HG02623 (cell line): Measurements from ENCODE around the gene TMUB2.
A peak's percentile ranks its signal among the peaks of the same experiment; 100 is the strongest.
"Not testable (repeated sequence)": the region's sequence is repeated elsewhere in the genome, so short reads cannot be mapped to it uniquely, and the experiment has no call there.

ENCODE experiments used
- ATAC-seq: cut with Tn5 transposase; IDR thresholded peaks from one replicate; pipeline ENCODE4 v1.9.1; 2021; ENCODE audit warnings: moderate library complexity; ENCODE audit not compliant: unreplicated experiment

Gene TMUB2

DNA sequence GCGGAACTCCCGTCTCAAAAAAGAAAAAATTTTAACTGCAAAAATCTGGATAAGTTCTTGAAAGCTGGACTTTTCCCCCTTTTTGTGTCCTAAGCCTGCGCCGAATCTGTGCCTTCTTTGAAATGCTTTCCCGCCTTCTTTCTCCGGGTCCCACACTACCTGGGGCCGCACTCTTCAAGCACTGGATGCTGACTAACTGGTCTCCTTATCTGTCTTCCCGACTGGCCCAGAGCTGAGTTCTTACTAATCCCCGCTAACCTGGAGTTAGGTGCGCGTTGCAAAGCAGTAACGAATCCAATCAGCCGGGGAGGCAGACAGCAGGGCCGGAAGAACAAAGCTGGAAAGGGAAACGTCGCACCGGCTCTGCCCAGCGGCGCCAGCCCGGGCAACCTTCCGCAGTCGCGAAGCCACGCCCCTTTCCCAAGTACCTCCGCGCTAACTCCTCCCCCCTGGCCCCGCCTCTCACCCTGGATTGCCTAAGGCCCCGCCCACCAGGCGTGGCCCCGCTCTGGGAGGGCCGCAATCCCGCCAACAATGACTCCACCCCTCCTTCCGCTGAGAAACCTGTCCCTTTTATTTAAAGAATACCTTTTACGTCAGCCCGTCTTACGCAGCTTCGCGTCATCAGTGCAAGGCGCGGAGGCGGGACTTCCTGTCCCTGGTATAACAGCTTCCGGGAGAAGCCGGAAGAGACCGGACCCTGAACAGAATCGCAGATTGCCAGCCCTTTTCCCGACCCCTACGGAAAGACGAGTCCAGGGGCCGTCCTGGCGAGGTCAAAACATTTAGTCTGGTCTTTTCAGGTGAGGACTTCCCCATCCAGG, at the start of gene TMUB2:
Gene TMUB2, plus strand, starts transcription at position 666 of the 824 bp plus-strand sequence. CDS start 737 bp downstream, outside the sequence.
- peak; percentile 82 for ATAC-seq

DNA sequence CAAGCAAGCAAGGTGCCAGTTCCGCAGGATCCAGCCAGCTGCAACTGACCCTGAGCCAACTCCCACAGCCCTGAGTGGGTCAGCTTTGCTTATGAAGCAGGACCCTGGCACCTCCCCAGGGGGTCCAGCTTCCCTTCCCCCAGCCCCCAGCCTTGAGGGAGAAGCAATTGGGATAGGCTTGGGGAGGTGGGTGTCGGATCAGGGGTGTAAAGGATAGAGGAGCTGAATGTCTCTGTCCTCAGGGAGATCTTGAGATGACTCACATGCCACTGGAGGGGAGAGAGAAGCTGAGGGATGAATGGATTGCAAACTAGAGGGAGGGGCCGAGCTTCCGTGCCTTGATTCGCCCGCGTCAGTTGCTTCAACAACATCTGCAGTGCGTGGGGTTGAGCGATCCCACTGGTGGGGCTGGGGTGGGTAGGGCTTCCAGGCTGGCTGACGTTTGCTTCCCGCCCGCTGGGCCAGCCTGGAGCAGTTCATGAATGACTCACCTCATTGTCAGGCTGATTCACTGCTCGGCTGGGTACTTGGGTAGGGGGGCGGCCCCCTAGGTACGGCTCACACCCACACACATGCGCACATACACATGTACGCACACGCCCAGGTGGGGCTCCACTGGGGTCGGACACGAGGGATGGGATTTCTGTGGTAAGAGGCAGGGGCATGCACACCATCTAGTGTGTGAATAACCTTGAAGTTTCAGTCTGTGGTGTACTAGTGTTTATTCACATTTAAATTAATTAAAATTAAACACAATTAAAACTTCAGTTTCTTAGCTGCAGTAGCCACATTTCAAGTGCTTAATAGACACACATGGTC, 48.7 kb upstream of the TMUB2 start:
- no peak for ATAC-seq

DNA sequence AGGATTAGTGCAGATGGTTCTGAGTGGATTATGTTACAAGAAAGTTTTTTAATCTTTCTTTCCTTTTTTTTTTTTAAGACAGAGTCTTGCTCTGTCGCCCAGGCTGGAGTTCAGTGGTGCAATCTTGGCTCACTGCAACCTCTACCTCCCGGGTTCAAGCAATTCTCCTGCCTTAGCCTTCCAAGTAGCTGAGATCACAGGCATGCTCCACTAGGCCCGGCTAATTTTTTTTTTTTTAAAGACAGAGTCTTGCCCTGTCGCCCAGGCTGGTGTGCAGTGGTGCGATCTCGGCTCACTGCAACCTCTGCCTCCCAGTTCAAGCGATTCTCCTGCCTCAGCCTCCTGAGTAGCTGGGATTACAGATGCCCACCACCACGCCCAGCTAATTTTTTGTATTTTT, 42.9 kb upstream of the TMUB2 start:
- ATAC-seq, result not testable (repeated sequence)

DNA sequence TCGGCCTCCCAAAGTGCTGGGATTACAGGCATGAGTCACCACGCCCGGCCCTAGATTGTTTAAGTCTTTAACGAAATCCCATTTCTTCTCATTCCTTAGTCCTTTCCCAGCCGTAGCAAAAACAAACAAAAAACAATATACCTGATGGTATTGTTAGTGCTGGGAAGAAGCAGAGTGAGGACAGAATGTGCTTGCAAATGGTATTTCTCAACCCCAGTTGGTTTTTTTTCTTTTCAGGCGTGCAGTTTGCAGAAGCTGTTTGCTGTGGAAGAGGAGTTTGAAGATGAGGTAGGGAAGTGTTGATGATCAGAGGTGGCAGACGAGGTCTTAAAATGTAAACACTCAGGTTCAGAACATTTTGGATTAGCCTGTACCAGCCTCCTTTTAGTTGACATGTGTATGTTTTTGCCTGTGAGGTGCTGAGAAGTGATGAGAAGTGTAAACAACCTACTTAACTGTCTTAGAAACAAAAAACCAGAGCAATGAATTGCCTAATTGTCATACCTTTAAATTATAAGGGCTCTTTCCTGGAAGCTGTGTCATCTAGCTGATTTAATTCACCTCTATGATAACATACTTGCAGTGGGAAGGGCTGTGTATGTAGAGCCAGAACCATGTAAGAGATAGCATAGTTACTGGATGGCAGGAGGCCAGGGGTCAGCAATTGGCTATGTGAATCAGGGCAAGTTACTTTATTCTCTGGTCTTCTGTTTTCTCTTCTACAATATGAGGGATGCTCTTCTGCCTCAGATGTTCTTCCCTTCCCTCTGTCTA, 41.6 kb upstream of the TMUB2 start:
- no peak for ATAC-seq

DNA sequence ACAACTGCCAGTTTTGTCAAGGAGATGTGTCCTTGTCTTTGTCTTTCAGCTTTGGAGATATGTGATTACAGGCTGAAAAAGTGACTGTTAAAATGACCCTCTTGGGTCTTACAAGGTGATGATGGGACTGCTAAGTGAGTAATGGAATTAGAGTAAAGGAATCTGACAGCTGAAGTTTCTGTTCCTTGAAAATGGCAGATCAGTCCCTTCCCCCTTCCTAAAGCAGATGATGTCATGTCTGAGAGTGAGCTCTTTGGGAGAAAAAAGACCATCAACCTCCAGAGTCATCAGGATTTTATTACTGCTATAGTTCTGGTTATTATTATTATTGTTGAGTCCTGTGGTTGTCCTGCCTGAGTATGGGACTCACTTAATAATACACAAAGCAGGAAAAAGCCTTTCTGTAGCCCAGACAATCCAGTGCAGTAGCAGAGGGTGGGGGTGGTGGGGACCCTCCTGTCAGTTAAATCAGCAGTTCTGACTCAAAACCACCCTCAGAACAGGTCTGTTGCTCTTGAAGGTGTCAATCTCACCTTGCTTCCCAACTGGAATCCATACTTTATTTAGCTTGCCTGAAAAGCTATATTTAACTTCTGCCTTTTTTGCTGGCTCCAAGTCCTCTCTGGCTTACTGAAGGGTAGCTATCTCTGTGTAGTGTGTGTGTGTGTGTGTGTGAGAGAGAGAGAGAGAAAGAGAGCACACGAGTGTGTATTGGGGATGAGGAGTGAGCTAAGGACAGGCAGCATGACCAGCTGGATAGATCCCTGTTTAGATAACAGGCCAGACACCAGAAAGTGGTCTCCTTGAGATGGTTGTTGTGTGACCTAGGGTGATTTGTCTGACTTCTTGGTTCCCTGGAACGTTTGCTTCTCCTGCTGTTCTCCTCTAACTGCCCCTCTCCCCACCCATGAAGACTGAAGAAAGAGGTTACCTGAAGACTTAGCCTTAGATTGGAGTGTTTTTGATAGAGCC, 40.1 kb upstream of the TMUB2 start:
- ATAC-seq, result no peak

DNA sequence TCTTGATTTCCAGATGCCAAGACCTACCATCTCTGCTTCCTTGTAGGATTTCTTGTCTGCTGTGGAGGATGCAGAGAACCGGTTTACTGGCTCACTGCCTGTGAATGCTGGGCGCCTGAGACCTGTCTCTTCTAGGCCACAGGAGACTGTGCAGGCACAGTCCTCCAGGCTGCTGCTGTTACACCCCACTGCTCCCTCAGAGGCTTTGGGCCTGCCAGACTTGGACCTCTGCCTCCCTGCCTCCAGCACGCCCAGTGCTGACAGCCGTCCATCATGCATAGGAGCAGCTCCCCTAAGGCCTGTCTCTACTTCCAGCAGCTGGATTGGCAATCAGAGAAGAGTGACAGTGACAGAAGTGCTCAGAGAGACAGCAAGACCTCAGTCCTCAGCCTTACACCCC, 39.0 kb upstream of the TMUB2 start:
- ATAC-seq, result no peak

DNA sequence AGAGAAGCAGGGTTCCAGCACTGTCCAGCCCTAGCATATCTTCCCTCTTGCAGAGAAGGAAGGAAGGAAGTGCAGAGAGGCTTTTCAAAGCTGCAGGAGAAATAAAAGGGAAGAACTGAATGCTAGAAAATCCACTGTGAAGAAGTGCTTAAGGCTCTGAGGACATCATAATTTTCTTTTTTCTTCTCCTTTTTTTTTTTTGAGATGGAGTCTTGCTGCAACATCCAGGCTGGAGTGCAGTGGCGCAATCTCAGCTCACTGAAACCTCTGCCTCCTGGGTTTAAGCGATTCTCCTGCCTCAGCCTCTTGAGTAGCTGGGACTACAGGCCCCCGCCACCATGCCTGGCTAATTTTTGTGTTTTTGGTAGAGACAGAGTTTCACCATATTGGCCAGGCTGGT, 37.7 kb upstream of the TMUB2 start:
- not testable (repeated sequence) for ATAC-seq

DNA sequence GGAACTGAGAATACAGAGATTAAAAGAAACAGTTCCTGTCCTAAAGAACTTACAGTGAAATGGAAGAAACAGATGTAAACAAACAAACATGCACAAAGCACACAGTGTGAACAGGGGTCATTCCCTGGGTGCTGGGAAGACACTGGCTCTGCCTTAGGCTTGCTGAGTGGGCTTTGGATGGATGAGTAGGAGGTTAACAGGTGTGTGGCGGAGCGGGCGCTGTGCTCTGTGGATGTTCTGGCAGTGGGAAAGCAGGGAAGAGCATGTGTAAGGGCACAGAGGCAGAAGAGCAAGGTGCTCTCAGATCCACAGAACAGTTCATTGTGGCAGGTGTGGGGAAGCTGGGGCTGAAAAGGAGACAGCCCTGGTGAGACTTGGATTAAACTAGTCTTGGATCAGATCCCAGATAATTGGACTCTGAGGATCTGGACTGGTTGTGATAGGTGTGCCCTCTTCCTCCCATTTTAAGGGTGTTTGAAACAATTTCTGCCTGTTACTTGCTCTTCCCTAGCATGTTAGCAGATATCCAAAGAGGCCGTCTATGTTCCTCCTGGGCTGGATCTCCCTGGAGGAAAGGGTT, 36.9 kb upstream of the TMUB2 start:
- ATAC-seq, result no peak

DNA sequence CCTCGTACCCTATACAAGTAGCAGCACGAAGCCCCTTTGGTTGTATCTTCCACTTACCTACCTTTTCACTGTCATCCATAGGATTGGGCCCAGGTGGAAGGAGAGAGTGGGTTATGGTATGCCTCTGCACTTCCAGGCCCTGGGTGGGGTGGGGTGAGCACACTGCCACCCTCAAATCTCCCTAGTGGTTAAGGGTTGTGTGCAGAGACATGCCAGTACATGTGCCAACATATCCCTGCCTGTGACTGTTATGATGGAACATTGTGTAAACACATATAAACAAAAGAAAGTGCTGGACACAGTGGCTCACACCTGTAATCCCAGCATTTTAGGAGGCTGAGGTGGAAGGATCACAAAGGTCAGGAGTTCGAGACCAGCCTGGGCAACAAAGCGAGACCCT, 33.9 kb upstream of the TMUB2 start:
- no peak for ATAC-seq

DNA sequence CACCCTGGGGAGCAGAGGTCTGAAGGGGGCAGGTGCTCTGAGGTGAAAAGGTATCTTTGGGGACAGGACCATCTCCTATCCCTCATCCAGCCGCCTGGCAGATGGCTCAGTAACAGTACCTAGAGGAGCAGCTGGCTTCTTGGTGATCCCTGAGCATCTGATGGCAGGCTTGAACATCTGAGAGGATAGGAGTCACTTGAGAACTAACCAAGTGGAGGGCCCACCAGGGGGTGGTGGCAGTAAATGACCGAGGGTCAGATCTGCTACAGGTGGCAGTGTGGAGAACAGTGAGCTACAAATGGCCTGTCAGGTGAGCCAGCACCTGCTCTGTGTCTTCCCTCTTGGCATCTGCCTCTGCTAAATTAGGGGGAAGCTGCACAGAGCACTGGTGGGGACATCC, 31.3 kb upstream of the TMUB2 start:
- no peak for ATAC-seq

DNA sequence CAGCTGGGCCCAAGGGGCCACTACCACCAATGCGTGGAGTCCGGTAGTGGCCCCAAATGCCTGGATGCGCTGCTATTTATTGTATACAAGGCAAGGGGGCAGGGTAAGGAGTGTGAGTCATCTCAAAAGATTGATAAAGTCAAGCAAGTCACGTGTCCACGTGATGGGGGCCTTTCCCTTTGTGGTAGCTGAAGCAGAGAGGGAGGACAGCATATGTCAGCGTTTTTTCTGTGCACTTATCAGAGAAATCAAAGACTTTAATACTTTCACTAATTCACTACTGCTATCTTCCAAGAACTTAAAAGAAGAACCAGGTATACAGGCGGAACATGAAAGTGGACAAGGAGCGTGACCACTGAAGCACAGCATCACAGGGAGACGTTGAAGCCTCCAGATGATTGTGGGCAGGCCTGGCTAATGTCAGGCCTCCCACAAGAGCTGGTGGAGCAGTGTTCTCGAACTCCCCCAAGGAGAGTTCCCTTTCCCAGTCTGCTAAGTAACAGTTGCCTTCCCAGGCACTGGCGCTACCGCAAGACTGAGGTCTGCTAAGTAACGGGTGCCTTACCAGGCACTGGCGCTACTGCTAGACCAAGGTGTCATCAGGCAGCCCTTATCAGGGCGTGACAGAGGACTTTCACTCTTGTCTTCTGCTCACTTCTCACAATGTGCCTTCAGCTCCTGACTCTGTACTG, 27.1 kb upstream of the TMUB2 start:
- no peak for ATAC-seq

DNA sequence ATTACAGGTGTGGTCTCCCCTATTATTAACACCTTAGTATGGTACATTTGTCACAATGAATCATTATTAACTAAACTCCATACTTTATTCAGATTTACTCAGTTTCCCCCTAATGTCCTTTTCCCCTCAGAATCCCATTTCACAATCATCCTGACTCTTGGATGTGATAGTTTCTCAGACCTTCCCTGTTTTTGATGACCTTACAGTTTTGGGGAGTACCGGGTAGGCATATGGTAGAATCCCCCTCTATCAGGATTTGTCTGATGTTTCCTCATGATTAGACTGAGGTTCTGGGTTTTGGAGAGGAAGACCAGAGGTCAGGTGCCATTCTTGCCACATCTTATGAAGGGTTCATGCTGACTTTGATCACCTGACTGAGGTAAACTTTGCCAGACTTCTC, 22.3 kb upstream of the TMUB2 start:
- no peak for ATAC-seq

DNA sequence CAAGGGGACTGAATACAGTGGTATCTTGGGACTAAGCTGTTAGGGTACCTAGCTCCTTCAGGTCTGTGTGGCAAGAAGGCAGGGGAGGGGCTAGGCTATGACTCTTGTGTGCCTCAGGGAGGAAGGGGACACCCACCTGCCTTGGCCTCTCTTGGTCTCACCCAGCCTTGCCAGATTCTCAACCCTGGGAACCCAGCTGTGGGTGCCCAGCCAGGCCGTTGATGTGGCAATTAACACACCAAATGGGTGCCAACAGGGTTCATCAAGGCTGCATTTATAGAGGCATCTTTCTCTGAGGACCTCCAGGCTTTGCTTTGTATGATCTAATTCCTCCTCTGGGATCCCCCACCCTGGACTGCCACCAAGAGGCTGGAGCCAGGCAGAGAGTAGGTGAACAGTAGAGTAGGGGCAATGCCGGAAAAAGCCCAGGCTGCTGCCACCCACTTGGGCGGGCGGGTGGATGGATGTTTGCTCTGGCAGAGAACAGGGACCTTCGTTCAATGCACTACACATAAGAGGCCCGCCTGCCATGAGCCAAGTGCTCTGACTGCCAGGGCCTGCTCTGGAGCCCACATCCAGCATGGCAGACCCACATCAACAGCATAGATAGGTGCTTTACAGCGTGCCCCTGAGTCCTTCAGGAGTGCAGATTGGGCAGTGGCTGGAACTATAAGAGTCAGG, 19.5 kb upstream of the TMUB2 start:
- ATAC-seq, result no peak

DNA sequence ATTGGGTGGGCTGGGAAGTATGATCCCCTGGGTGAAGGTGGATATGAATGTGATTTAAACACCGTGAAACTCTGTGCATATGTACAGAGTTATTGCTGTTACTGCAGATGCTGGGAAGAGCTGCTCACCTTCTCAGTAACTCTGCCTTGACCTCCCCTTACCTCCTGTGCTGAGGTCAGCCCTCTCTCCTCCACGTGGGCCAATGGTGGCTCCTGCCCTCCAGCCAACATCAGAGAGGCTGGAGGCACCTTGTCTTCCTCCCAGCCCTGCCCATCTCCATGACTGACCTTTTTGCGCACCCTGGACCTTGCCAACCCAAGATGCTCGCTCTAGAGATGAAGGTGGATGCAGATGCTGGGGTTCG, 16.7 kb upstream of the TMUB2 start:
- ATAC-seq, result no peak

DNA sequence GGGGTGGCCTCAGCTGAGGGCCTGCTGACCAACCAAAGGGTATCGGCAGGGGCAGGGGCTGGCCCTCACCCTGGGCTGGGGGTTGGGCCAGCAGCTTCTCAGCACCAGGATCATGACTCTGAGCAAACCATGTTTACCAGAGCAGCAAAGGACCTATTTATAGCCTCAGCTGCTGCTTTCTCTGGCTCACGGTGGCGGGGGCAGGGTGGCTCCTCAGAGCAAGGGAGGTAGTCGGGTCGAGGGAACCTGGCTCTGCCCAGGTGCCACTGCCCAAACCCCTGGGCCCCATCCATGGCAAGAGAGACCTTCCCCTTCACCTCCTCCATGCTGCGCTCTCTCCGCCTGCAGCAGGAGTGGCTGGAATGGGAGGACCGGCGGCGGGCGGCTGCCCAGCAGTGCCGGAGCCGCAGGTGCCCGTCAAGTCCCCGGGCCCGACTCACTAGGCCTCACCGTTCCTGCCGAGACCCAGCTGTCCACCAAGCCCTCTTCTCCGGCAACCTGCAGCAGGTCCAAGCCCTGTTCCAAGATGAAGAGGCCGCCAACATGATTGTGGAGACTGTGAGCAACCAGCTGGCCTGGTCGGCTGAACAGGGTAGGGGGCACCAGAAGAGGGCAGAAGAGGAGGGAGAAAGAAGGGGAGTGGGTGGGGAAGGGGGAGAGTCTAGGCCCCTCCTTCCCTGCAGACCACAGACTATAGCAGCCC, 16.1 kb upstream of the TMUB2 start, which contains the start of gene ASB16:
Gene ASB16, plus strand, starts transcription at position 206 of the 703 bp plus-strand sequence. Its CDS starts 86 bp downstream, at position 292.
- no peak for ATAC-seq

DNA sequence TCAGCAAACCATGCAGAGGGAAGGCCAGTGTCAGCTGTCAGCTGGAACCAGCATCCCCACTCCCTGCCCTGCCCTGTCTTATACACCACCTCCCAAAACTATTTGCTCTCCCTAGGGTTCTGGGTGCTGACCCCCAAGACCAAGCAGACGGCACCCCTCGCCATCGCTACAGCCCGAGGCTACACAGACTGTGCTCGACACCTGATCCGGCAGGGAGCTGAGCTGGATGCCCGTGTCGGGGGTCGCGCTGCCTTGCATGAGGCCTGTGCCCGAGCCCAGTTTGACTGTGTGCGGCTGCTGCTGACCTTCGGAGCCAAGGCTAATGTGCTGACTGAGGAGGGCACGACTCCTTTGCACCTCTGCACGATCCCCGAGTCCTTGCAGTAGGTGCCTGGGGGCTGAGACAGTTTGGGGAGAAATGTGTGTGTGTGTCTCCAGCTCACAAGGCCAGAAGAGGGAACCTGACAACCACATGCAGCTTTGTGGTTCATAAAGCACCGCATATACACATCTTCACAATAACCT, 14.8 kb upstream of the TMUB2 start:
- ATAC-seq, result no peak

DNA sequence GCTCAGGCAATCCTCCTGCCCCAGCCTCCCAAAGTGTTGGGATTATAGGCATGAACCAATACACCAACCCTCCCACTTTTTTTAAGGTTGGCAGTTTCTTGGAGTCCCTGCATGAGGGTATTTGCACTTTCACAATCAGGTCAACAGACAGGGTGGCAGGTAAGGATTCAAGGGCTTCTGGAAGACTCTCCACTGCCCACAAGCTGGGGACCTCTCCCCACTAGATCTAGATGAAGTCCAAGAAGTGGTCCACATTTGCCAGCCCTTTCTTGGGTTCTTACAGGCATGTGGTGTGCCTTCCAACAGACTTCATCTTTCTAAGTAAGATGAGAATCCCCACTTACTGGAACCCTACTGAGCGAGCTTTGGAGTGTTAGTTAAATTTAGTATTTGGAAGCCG, 12.3 kb upstream of the TMUB2 start:
- no peak for ATAC-seq

DNA sequence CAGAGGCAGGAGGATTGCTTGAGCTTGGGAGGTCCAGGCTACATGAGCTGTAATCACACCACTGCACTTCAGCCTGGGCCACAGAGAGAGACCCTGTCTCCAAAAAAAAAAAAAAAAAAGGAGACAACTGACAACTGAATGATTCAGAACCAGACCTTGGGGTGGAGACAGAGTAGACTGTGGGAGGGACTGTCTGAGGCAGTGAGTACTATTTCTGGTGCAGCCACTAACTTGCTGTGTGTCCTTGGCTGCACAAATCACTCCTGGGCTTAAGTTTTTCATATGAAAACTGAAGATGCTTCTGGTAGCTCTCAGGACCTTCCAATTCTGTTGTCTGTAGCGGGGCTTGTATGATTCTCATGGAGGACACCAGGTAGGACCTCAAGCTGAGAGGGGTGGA, 10.5 kb upstream of the TMUB2 start:
- no peak for ATAC-seq
